RWPE1 (cell line): ENCODE measurements around the gene KCNN3.

ENCODE experiments used
- CTCF ChIA-PET: fragments of 350-600 bp; sonication (Branson Sonifier 250); formaldehyde crosslinking; extraction: SDS; loops from one replicate; lab custom pipeline; 2021; lab: Yijun Ruan, JAX
- POLR2A ChIA-PET: fragments of 400-600 bp; formaldehyde crosslinking; extraction: SDS; loops from one replicate; lab custom pipeline; 2020; ENCODE audit warnings: antibody characterized with exemption; ENCODE audit not compliant: low non-redundant PET; lab: Yijun Ruan, JAX
- DNase-seq: peaks from one replicate; pipeline ENCODE4 v3.0.0; 2012; ENCODE audit warnings: low spot score
- H3K27ac ChIP-seq: fragments of 450-650 bp; 2 replicates; pipeline ENCODE4 v1.5.1; 2017
- TF ChIP-seq, protein P1 (sequence below): fragments of 450-650 bp; conservative IDR thresholded peaks from 2 replicates; pipeline ENCODE4 v1.5.1; 2017; ENCODE audit warnings: low read depth, mild to moderate bottlenecking

Gene KCNN3

DNA sequence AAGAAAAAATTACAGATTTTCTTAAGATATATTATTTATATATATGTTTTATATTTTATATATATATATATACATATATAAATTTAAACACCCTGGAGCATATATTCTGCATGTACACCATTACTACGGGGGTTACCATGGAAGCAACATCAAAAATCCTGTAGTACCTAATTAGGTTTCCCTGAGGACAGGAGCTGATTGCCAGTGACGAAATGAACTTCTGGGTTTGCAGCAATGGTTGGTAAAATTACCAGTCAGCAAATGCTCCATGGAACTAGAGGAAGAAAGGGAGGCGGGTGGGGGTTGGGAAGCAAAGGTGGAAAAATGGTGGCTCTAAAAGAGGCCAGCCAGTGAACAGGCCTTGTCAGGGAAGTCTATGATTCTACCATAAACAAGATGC is 89.5 kb downstream of the KCNN3 start:
- DNase-seq, result no peak
- ChIA-PET CTCF (interaction anchor here (0.9 kb wide), 1 partner anchor 185 kb away, joined by 4 read pairs; no protein-coding TSS in a partner anchor), POLR2A (no interaction called here)
- TF ChIP-seq, protein P1, sequence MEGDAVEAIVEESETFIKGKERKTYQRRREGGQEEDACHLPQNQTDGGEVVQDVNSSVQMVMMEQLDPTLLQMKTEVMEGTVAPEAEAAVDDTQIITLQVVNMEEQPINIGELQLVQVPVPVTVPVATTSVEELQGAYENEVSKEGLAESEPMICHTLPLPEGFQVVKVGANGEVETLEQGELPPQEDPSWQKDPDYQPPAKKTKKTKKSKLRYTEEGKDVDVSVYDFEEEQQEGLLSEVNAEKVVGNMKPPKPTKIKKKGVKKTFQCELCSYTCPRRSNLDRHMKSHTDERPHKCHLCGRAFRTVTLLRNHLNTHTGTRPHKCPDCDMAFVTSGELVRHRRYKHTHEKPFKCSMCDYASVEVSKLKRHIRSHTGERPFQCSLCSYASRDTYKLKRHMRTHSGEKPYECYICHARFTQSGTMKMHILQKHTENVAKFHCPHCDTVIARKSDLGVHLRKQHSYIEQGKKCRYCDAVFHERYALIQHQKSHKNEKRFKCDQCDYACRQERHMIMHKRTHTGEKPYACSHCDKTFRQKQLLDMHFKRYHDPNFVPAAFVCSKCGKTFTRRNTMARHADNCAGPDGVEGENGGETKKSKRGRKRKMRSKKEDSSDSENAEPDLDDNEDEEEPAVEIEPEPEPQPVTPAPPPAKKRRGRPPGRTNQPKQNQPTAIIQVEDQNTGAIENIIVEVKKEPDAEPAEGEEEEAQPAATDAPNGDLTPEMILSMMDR, result no peak
- H3K27ac ChIP-seq, result no peak overlapping the region

DNA sequence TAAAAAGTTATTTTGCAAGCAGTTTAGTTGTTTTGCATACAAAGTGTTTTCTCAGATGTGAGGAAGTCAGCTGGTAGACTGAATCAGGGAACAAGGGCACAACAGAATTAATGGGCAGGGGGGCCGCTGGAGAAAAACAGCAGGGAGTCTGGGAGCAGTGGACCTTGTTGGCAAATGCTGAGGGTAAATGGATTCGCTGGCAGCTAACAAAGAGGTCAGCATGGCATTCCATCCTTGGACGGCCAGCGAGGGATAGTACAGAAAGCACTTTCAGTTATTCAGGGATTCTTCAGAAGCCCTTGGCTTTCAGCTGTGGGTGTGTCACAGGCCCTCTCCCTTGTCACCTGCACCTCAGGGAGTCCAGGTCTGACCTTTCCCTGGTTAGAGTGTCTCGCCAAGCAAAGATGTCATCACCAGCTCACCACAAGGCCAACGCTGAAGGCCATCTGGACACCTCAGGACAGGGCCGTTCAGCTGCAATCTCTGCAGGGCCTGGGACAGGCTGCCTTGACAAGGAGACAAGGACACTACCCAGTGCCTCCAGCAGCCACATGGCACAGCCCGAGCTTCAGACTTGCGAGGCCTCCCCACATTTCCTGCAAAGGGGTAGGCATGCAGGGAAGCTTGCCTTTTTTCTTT is 90.4 kb downstream of the KCNN3 start:
- DNase-seq, result no peak
- H3K27ac ChIP-seq, result no peak overlapping the region
- TF ChIP-seq, protein P1, result no peak
- POLR2A ChIA-PET, result no interaction called here
- CTCF ChIA-PET, result no interaction called here

DNA sequence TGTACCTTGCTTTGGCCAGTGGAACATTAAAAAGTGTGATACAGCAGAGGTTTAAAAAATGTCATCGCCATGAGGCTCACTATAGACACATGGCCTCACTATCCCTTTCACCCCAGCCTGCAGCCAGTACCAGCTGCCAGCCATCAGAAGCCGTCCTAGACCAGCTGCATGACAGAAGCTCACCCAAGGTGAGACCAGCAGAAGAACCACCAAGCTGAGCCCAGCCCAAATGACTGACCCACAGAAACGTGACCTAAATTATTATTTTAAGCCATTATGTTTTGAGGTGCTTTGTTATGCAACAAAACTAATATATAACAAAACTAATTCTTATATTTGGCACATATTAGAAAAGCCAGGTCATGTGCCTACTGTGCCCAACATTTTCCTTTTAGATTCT is 91.1 kb downstream of the KCNN3 start:
- POLR2A ChIA-PET, result no interaction called here
- no peak overlapping the region for H3K27ac ChIP-seq
- CTCF ChIA-PET, result no interaction called here
- TF ChIP-seq, protein P1, result no peak
- DNase-seq, result no peak

DNA sequence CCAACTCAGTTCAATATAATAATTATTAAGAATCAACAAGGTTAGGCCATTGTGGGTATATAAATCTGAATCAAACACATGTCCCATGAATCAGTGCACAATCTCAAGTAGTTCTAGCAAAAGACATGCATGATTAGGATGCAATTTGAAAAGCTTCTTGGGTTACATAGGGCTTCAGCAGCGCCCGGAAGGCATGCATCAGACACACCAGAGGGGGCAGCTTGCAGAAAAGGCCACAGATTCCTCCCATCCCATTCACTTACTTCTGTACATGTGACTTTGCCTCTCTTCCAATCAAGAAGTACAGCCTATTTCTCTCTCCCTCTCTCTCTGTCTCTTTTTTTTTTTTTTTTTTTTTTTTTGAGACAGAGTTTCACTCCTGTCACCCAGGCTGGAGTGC is 91.8 kb downstream of the KCNN3 start:
- DNase-seq, result no peak
- CTCF ChIA-PET, result no interaction called here
- TF ChIP-seq, protein P1, result no peak
- H3K27ac ChIP-seq, result no peak overlapping the region
- POLR2A ChIA-PET, result interaction anchor here (0.7 kb wide), 1 partner anchor 1414 kb away, joined by 9 read pairs; no protein-coding TSS in a partner anchor

DNA sequence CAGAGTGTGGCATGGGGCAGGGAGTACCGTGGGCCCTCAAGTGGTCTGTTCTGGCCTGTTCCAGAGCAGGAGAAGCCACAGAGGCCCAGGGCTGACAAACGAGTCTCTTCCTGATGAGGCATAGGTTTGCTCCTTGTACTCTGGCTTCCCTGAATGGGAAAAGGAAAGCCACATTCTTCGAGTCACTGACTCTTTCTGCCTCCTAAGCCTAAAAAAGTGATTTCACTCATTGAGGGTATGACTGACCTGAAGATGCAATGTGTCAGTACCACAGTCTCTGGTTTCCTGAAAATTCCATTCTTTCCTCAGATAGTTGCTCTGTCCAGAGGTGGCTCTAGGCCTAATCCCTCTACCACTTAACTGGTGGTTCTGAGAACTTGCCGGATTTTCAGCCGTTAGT is 92.3 kb downstream of the KCNN3 start:
- TF ChIP-seq, protein P1, result no peak
- H3K27ac ChIP-seq, result no peak overlapping the region
- DNase-seq, result no peak
- CTCF ChIA-PET, result no interaction called here
- POLR2A ChIA-PET, result interaction anchor here (0.7 kb wide), 1 partner anchor 1413 kb away, joined by 9 read pairs; no protein-coding TSS in a partner anchor

DNA sequence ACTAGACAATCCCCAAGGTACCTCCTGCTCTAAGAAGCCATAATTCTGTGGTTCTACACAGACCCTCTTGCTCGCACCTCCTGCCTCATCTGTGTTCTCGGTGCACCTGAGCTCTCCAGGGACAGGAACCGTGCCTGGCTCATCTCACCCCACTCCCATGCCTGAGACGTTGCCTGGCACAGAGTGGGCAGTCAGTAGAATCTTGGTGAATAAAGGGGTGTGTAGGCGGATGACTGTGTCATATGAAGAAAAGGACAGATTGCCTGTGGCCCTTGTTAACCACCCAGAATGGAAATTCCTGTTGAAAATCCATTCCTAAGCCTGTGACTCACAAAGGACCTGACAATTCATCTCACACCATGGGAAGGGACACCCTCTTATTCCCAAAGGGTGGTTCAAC is 92.9 kb downstream of the KCNN3 start:
- no peak for DNase-seq
- no peak overlapping the region for H3K27ac ChIP-seq
- ChIA-PET CTCF (no interaction called here), POLR2A (no interaction called here)
- TF ChIP-seq, protein P1, result no peak
